Central memory CD8-positive, alpha-beta T cell (primary cell): Measurements from ENCODE around the gene PPFIA2.

Source experiments
- ATAC-seq: fragments of 150-1000 bp; cut with Tn5 transposase; replicated peaks from 2 replicates; pipeline ENCODE4 v1.10.0; 2022; ENCODE audit warnings: mild to moderate bottlenecking, moderate FRiP score, moderate number of reproducible peaks; ENCODE audit not compliant: poor library complexity, severe bottlenecking; ENCODE audit errors: extremely low read depth
- DNase-seq, 2 donors: peaks; one replicate each; pipeline ENCODE4 v3.0.0; 2021; ENCODE audit warnings: low spot score in 2 of 2
- H3K27ac Mint-ChIP-seq: one replicate; pipeline ENCODE4 v1.8.0; 2022; ENCODE audit warnings: low read depth, mild to moderate bottlenecking, moderate library complexity, mixed read lengths
- H3K27me3 Mint-ChIP-seq: one replicate; pipeline ENCODE4 v1.8.0; 2022; ENCODE audit warnings: mixed read lengths
- H3K36me3 Mint-ChIP-seq: one replicate; pipeline ENCODE4 v1.8.0; 2022; ENCODE audit warnings: mild to moderate bottlenecking, moderate library complexity, mixed read lengths; ENCODE audit not compliant: insufficient read depth
- H3K4me1 Mint-ChIP-seq: one replicate; pipeline ENCODE4 v1.8.0; 2022; ENCODE audit warnings: mixed read lengths
- H3K4me3 Mint-ChIP-seq: one replicate; pipeline ENCODE4 v1.8.0; 2022; ENCODE audit warnings: mild to moderate bottlenecking, moderate library complexity, mixed read lengths
- H3K9me3 Mint-ChIP-seq: one replicate; pipeline ENCODE4 v1.8.0; 2022; ENCODE audit warnings: mixed read lengths

The PPFIA2 gene

DNA sequence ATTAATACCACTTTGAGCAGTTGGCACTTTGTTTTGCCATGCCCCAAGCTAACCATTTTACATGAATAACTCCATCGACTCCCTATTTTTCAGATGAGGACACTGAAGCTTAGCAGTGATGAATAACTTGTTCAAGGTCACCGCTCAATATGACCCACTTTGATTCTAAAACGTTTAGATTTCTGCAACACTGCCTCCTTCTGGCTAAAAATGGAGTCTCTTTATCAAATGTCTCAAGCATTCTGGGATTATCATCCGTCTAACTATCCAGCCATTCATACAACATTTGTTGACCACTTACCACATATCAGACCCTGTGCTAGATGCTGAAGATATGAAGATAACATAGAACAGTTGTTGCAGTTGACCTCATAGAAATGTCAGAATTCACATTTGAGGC, 298.0 kb downstream of the PPFIA2 start:
- Mint-ChIP-seq H3K4me1 (no peaks in the 10 kb centered on the region), H3K36me3 (no peaks in the 10 kb centered on the region), H3K9me3 (peaks cover 16% of the 10 kb centered on the region), H3K27me3 (no peaks in the 10 kb centered on the region), H3K4me3 (no peak overlapping the region), H3K27ac (no peak overlapping the region)
- ATAC-seq (no peak), DNase-seq (no peak)

DNA sequence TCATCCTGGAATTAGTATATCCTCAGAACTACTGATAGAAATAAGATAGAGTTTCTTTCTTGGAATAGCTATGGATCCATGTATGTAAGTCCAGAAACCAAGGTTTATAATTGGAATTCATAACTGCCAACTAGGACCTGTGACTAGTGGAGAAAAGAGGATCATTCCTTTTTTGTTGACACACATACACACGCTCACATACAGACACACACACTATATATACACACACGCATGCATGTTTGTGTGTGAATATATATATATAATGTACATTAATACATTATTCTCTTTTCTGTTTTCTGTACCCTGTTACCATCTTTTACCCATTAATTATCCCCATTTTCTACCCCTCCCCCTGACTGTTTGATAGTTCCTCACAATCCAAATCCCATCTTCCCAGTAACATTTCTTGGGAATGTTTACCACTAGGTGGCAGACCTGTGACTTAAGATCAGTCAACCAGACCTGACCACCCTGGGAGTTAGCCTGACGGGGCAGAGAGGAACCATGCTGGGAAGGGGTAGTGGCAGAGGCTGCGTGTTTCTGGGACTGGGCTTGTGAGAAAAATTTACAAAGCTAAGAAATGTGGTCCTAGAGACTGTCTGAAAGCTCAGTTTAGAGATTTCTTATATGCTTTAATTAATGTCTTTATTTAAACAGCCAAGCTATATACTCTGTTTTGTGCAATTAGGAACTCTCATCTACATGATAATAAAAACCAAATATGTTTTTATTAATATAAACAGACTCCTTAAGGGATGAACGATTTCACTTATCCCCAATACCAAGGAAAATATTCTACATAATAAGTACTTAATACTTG, 308.0 kb downstream of the PPFIA2 start:
- no peaks in the 10 kb centered on the region for H3K36me3 Mint-ChIP-seq
- H3K4me3 Mint-ChIP-seq: no peak overlapping the region
- H3K4me1 Mint-ChIP-seq: no peaks in the 10 kb centered on the region
- no peaks in the 10 kb centered on the region for H3K27me3 Mint-ChIP-seq
- no peak for DNase-seq
- ATAC-seq: no peak
- H3K27ac Mint-ChIP-seq: no peak overlapping the region
- H3K9me3 Mint-ChIP-seq: peaks cover 12% of the 10 kb centered on the region

- Mint-ChIP-seq H3K27ac (no peak overlapping the region), H3K9me3 (peaks cover 4% of the 10 kb centered on the region), H3K36me3 (no peaks in the 10 kb centered on the region), H3K4me3 (no peak overlapping the region), H3K27me3 (no peaks in the 10 kb centered on the region), H3K4me1 (no peaks in the 10 kb centered on the region)
- ATAC-seq (no peak), DNase-seq (no peak)
These were observed 317.5 kb downstream of the PPFIA2 start for GRCh38 chr12:81441629-81442028.

GRCh38 chr12:81440001-81440400, 319.1 kb downstream of the PPFIA2 start:
- H3K27me3 Mint-ChIP-seq: no peaks in the 10 kb centered on the region
- no peak overlapping the region for H3K27ac Mint-ChIP-seq
- H3K4me3 Mint-ChIP-seq: no peak overlapping the region
- peaks cover 4% of the 10 kb centered on the region for H3K9me3 Mint-ChIP-seq
- no peaks in the 10 kb centered on the region for H3K4me1 Mint-ChIP-seq
- no peak for ATAC-seq
- no peaks in the 10 kb centered on the region for H3K36me3 Mint-ChIP-seq
- no peak for DNase-seq

DNA sequence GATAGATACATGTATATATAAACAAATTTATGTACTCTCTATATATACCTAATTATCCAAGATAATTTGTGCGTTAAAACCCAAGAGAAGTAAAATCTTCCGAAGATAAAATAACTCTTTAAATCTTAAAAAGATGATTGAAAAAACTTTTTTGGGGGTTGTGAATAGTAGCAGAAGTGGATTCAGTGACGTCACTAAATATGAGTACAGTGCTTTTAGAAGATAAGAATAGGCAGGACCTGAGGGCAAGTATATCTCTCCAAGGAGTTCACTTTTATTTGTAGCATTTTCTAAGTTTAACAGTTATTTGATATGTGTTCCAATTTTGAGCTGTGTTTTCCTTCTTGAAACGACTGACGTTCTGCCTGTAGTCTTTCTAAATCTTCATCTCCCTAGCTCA, 319.8 kb downstream of the PPFIA2 start:
- ATAC-seq (no peak), DNase-seq (no peak)
- Mint-ChIP-seq H3K4me1 (no peaks in the 10 kb centered on the region), H3K36me3 (no peaks in the 10 kb centered on the region), H3K27ac (no peak overlapping the region), H3K9me3 (peaks cover 4% of the 10 kb centered on the region), H3K4me3 (no peak overlapping the region), H3K27me3 (no peaks in the 10 kb centered on the region)

DNA sequence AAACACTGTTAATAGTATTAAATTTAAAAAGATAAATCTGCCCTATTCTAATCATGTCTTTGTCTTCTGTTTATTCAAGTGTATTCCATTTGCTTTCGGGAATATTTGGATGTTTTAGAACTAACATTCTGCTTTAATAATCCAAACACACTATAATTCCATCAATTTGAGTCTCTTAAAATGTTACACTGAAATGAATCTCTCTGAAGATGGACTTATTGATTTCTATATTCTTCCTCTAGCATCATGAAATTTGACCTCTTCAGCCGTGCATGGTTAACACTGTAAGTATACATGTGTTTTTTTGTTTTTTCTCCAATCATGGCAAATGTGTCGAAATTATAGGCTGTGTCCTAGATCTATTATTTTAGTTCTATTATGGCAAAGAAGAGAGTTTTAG, 342.1 kb downstream of the PPFIA2 start:
- peaks cover 14% of the 10 kb centered on the region for H3K9me3 Mint-ChIP-seq
- ATAC-seq (no peak), DNase-seq (no peak)
- H3K36me3 Mint-ChIP-seq: no peaks in the 10 kb centered on the region
- no peaks in the 10 kb centered on the region for H3K27me3 Mint-ChIP-seq
- H3K27ac Mint-ChIP-seq: no peak overlapping the region
- no peak overlapping the region for H3K4me3 Mint-ChIP-seq
- no peaks in the 10 kb centered on the region for H3K4me1 Mint-ChIP-seq

DNA sequence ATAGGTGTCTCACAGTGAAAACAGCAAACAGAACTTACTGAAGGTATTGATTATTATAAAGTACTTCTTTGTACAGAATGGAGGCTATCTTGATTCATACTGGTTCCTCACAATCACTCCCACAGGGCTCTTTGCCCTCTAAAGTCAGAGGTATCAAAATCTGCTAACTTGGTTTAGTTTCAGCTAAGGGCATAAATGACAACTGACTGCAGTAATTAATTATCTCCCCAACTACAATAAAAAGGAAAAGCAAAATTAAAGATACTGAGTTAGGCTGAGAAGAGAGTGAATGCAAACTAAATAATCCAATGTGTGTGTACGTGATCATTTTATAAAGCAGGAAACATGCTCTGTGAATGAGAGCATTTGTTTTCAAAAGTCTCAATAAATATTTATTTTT, 342.6 kb downstream of the PPFIA2 start:
- no peaks in the 10 kb centered on the region for H3K4me1 Mint-ChIP-seq
- no peaks in the 10 kb centered on the region for H3K27me3 Mint-ChIP-seq
- H3K9me3 Mint-ChIP-seq: peaks cover 16% of the 10 kb centered on the region
- no peak for DNase-seq
- no peak for ATAC-seq
- H3K4me3 Mint-ChIP-seq: no peak overlapping the region
- H3K36me3 Mint-ChIP-seq: no peaks in the 10 kb centered on the region
- no peak overlapping the region for H3K27ac Mint-ChIP-seq

GRCh38 chr12:81414441-81414840, 344.7 kb downstream of the PPFIA2 start:
- ATAC-seq (no peak), DNase-seq (no peak)
- Mint-ChIP-seq H3K9me3 (peaks cover 12% of the 10 kb centered on the region), H3K27ac (no peak overlapping the region), H3K36me3 (no peaks in the 10 kb centered on the region), H3K4me1 (no peaks in the 10 kb centered on the region), H3K27me3 (no peaks in the 10 kb centered on the region), H3K4me3 (no peak overlapping the region)

DNA sequence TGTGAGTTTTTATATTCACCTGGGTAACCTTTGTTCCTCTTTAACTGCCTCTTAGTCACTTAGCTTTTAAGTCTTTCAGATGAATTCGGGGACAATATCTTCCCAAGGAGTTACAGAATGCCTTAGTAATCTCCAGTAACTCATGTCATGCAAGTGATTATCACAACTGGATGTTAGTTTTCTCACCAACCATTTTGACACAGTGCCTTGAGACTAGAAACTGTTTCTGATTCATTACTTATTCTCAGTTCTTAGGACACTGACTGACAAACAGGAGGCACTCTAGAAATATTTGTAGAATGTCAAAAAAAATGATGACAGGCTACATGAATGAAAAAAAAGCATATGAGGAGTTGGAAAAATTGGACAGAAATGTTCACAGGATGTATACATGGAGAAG, 346.2 kb downstream of the PPFIA2 start:
- no peak overlapping the region for H3K27ac Mint-ChIP-seq
- DNase-seq: no peak
- H3K36me3 Mint-ChIP-seq: no peaks in the 10 kb centered on the region
- no peak overlapping the region for H3K4me3 Mint-ChIP-seq
- no peaks in the 10 kb centered on the region for H3K4me1 Mint-ChIP-seq
- H3K27me3 Mint-ChIP-seq: no peaks in the 10 kb centered on the region
- H3K9me3 Mint-ChIP-seq: peaks cover 12% of the 10 kb centered on the region
- ATAC-seq: no peak

DNA sequence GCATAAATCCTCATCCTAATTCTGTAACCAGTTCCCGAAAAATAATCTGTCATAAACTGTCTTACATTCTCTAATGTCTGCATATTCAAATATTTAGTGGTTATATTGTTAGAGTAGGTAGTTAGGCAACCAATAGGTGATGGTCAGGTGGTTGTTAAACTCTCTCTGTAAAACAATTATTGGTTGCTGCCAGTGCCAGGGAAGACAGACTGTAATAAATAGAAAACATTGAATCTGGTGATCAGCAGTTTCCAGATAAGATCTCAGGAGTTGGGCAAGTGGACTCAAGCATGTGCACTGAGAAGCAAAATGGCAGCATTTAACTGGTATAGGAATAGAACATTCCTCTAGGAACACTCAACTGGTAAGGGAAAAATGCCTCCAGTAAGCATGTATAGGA, 355.8 kb downstream of the PPFIA2 start:
- ATAC-seq (no peak), DNase-seq (no peak)
- Mint-ChIP-seq H3K4me1 (no peaks in the 10 kb centered on the region), H3K27me3 (no peaks in the 10 kb centered on the region), H3K4me3 (no peak overlapping the region), H3K36me3 (no peaks in the 10 kb centered on the region), H3K9me3 (peaks cover 16% of the 10 kb centered on the region), H3K27ac (no peak overlapping the region)

GRCh38 chr12:81401241-81401640, 357.9 kb downstream of the PPFIA2 start:
- H3K9me3 Mint-ChIP-seq: peaks cover 22% of the 10 kb centered on the region
- DNase-seq: no peak
- H3K4me3 Mint-ChIP-seq: no peak overlapping the region
- H3K27ac Mint-ChIP-seq: no peak overlapping the region
- no peaks in the 10 kb centered on the region for H3K36me3 Mint-ChIP-seq
- no peaks in the 10 kb centered on the region for H3K4me1 Mint-ChIP-seq
- no peaks in the 10 kb centered on the region for H3K27me3 Mint-ChIP-seq
- no peak for ATAC-seq

GRCh38 chr12:81400024-81400423, 359.1 kb downstream of the PPFIA2 start:
- DNase-seq (no peak), ATAC-seq (no peak)
- Mint-ChIP-seq H3K9me3 (peaks cover 25% of the 10 kb centered on the region), H3K4me1 (no peaks in the 10 kb centered on the region), H3K27ac (no peak overlapping the region), H3K36me3 (no peaks in the 10 kb centered on the region), H3K27me3 (no peaks in the 10 kb centered on the region), H3K4me3 (no peak overlapping the region)

- no peaks in the 10 kb centered on the region for H3K4me1 Mint-ChIP-seq
- no peak overlapping the region for H3K4me3 Mint-ChIP-seq
- H3K9me3 Mint-ChIP-seq: peaks cover 20% of the 10 kb centered on the region
- no peak overlapping the region for H3K27ac Mint-ChIP-seq
- ATAC-seq: no peak
- DNase-seq: no peak
- H3K27me3 Mint-ChIP-seq: no peaks in the 10 kb centered on the region
- H3K36me3 Mint-ChIP-seq: no peaks in the 10 kb centered on the region
These were observed 363.7 kb downstream of the PPFIA2 start for GRCh38 chr12:81395431-81395830.
